Activated naive CD4-positive, alpha-beta T cell treated with anti-CD3 and anti-CD28 coated beads, Interleukin-2, amount 50 U/mL, for 24 hours (primary cell): ENCODE results near the gene FAM234B.
"Not testable (repeated sequence)": the region's sequence is repeated elsewhere in the genome, so short reads cannot be mapped to it uniquely, and the experiment has no call there.

Experiments
- H3K27ac Mint-ChIP-seq: one replicate; pipeline ENCODE4 v1.8.0; 2021; ENCODE audit warnings: mild to moderate bottlenecking, mixed read lengths
- H3K27me3 Mint-ChIP-seq: one replicate; pipeline ENCODE4 v1.8.0; 2021; ENCODE audit warnings: mixed read lengths
- H3K36me3 Mint-ChIP-seq: one replicate; pipeline ENCODE4 v1.8.0; 2021; ENCODE audit warnings: mixed read lengths
- H3K4me1 Mint-ChIP-seq: one replicate; pipeline ENCODE4 v1.8.0; 2021; ENCODE audit warnings: mixed read lengths
- H3K4me3 Mint-ChIP-seq: one replicate; pipeline ENCODE4 v1.8.0; 2021; ENCODE audit warnings: mild to moderate bottlenecking, mixed read lengths
- H3K9me3 Mint-ChIP-seq: one replicate; pipeline ENCODE4 v1.8.0; 2021; ENCODE audit warnings: mixed read lengths

Gene FAM234B

GRCh38 chr12:13067322-13067721 is 23.1 kb downstream of the FAM234B start:
- no peak overlapping the region for H3K4me3 Mint-ChIP-seq
- H3K27ac Mint-ChIP-seq, result no peak overlapping the region

GRCh38 chr12:13069380-13069779 is 25.2 kb downstream of the FAM234B start:
- no peaks in the 10 kb centered on the region for H3K4me1 Mint-ChIP-seq
- no peaks in the 10 kb centered on the region for H3K27me3 Mint-ChIP-seq
- H3K4me3 Mint-ChIP-seq, result no peak overlapping the region
- no peaks in the 10 kb centered on the region for H3K9me3 Mint-ChIP-seq
- H3K36me3 Mint-ChIP-seq, result peaks cover 12% of the 10 kb centered on the region
- H3K27ac Mint-ChIP-seq, result no peak overlapping the region

More at GRCh38 chr12:13067322-13067721, 23.1 kb downstream of the FAM234B start:
- Mint-ChIP-seq H3K9me3 (no peaks in the 10 kb centered on the region), H3K27me3 (no peaks in the 10 kb centered on the region), H3K36me3 (peaks cover 6% of the 10 kb centered on the region), H3K4me1 (no peaks in the 10 kb centered on the region)

- H3K36me3 Mint-ChIP-seq, result peaks cover 15% of the 10 kb centered on the region
- H3K27ac Mint-ChIP-seq, result no peak overlapping the region
- no peaks in the 10 kb centered on the region for H3K9me3 Mint-ChIP-seq
- no peaks in the 10 kb centered on the region for H3K4me1 Mint-ChIP-seq
- no peak overlapping the region for H3K4me3 Mint-ChIP-seq
- no peaks in the 10 kb centered on the region for H3K27me3 Mint-ChIP-seq
These were observed 27.4 kb downstream of the FAM234B start for GRCh38 chr12:13071305-13072280.

GRCh38 chr12:13073173-13073572 is 29.0 kb downstream of the FAM234B start:
- Mint-ChIP-seq H3K27me3 (no peaks in the 10 kb centered on the region), H3K9me3 (no peaks in the 10 kb centered on the region), H3K4me3 (no peak overlapping the region), H3K27ac (no peak overlapping the region), H3K4me1 (no peaks in the 10 kb centered on the region), H3K36me3 (peaks cover 12% of the 10 kb centered on the region)

GRCh38 chr12:13074396-13075117 is 30.4 kb downstream of the FAM234B start:
- Mint-ChIP-seq H3K27me3 (no peaks in the 10 kb centered on the region), H3K9me3 (no peaks in the 10 kb centered on the region), H3K36me3 (peaks cover 11% of the 10 kb centered on the region), H3K27ac (no peak overlapping the region), H3K4me3 (no peak overlapping the region), H3K4me1 (no peaks in the 10 kb centered on the region)

GRCh38 chr12:13075118-13075480 is 30.9 kb downstream of the FAM234B start:
- Mint-ChIP-seq H3K27ac (no peak overlapping the region), H3K9me3 (no peaks in the 10 kb centered on the region), H3K4me1 (no peaks in the 10 kb centered on the region), H3K4me3 (no peak overlapping the region), H3K27me3 (no peaks in the 10 kb centered on the region), H3K36me3 (peaks cover 14% of the 10 kb centered on the region)

- no peaks in the 10 kb centered on the region for H3K27me3 Mint-ChIP-seq
- peaks cover 18% of the 10 kb centered on the region for H3K36me3 Mint-ChIP-seq
- H3K4me1 Mint-ChIP-seq, result no peaks in the 10 kb centered on the region
- H3K4me3 Mint-ChIP-seq, result no peak overlapping the region
- no peaks in the 10 kb centered on the region for H3K9me3 Mint-ChIP-seq
- no peak overlapping the region for H3K27ac Mint-ChIP-seq
These were observed 31.8 kb downstream of the FAM234B start for GRCh38 chr12:13075786-13076570.

- Mint-ChIP-seq H3K27me3 (no peaks in the 10 kb centered on the region), H3K9me3 (no peaks in the 10 kb centered on the region), H3K36me3 (peaks cover 14% of the 10 kb centered on the region), H3K27ac (no peak overlapping the region), H3K4me3 (no peak overlapping the region), H3K4me1 (no peaks in the 10 kb centered on the region)
These were observed 35.3 kb downstream of the FAM234B start for GRCh38 chr12:13079440-13079906.

GRCh38 chr12:13080266-13080665 is 36.1 kb downstream of the FAM234B start:
- Mint-ChIP-seq H3K36me3 (peaks cover 18% of the 10 kb centered on the region), H3K27ac (no peak overlapping the region), H3K27me3 (no peaks in the 10 kb centered on the region), H3K4me1 (no peaks in the 10 kb centered on the region), H3K4me3 (no peak overlapping the region), H3K9me3 (no peaks in the 10 kb centered on the region)

GRCh38 chr12:13082861-13083260 is 38.7 kb downstream of the FAM234B start:
- H3K9me3 Mint-ChIP-seq, result no peaks in the 10 kb centered on the region
- H3K4me3 Mint-ChIP-seq, result no peak overlapping the region
- H3K36me3 Mint-ChIP-seq, result peaks cover 17% of the 10 kb centered on the region
- no peaks in the 10 kb centered on the region for H3K27me3 Mint-ChIP-seq
- H3K27ac Mint-ChIP-seq, result no peak overlapping the region
- H3K4me1 Mint-ChIP-seq, result no peaks in the 10 kb centered on the region

GRCh38 chr12:13083638-13084037 is 39.5 kb downstream of the FAM234B start:
- not testable (repeated sequence) for H3K27me3 Mint-ChIP-seq, H3K27ac Mint-ChIP-seq, H3K4me3 Mint-ChIP-seq, H3K4me1 Mint-ChIP-seq, H3K9me3 Mint-ChIP-seq
- H3K36me3 Mint-ChIP-seq, result peaks cover 17% of the 10 kb centered on the region

GRCh38 chr12:13084898-13085640 is 40.9 kb downstream of the FAM234B start:
- Mint-ChIP-seq H3K4me1 (no peaks in the 10 kb centered on the region), H3K9me3 (no peaks in the 10 kb centered on the region), H3K27ac (no peak overlapping the region), H3K36me3 (peaks cover 12% of the 10 kb centered on the region), H3K27me3 (no peaks in the 10 kb centered on the region), H3K4me3 (no peak overlapping the region)

GRCh38 chr12:13085968-13086686 is 41.9 kb downstream of the FAM234B start:
- peaks cover 8% of the 10 kb centered on the region for H3K36me3 Mint-ChIP-seq
- H3K4me3 Mint-ChIP-seq, result no peak overlapping the region
- H3K9me3 Mint-ChIP-seq, result no peaks in the 10 kb centered on the region
- no peaks in the 10 kb centered on the region for H3K27me3 Mint-ChIP-seq
- no peaks in the 10 kb centered on the region for H3K4me1 Mint-ChIP-seq
- no peak overlapping the region for H3K27ac Mint-ChIP-seq

- Mint-ChIP-seq H3K36me3 (peaks cover 8% of the 10 kb centered on the region), H3K27me3 (no peaks in the 10 kb centered on the region), H3K9me3 (no peaks in the 10 kb centered on the region), H3K27ac (no peak overlapping the region), H3K4me1 (no peaks in the 10 kb centered on the region), H3K4me3 (no peak overlapping the region)
These were observed 43.6 kb downstream of the FAM234B start for GRCh38 chr12:13087766-13088165.
